Right lobe of liver (tissue), 6 donors: ENCODE measurements around the gene SYT1. TPM values are rescaled to one million over a fixed set of nuclear protein-coding genes. Genes with fewer than 3 reads are reported as not detected.

ENCODE experiments used
- ATAC-seq, 4 donors: fragments of 200-7000 bp; cut with Tn5 transposase; one replicate each; pipeline ENCODE4 v1.9.1; 2020; ENCODE audit warnings: mild to moderate bottlenecking in 4 of 4, moderate library complexity in 4 of 4
- DNase-seq, 3 donors: peaks; one replicate each; pipeline ENCODE4 v3.0.0-alpha.2; 2020
- H3K27ac ChIP-seq, 3 donors: fragments of 200-600 bp; one replicate each; pipeline ENCODE4 v1.8.0; 2022
- H3K27me3 ChIP-seq, 2 donors: fragments of 200-600 bp; one replicate each; pipeline ENCODE4 v1.8.0; 2022
- H3K36me3 ChIP-seq, 4 donors: fragments of 200-600 bp; sonication (generic) in 1 of 4; one replicate each; pipeline versions ENCODE4 v1.5.1 to v1.8.0; 2017 to 2022; ENCODE audit warnings: control low read depth in 1 of 4
- H3K4me1 ChIP-seq, 4 donors: fragments of 200-600 bp; sonication (generic) in 1 of 4; one replicate each; pipeline versions ENCODE4 v1.5.1 to v1.8.0; 2017 to 2022; ENCODE audit warnings: control low read depth in 1 of 4
- H3K4me3 ChIP-seq, 3 donors: fragments of 200-600 bp; one replicate each; pipeline ENCODE4 v1.8.0; 2022
- H3K9me3 ChIP-seq, 4 donors: fragments of 200-600 bp; sonication (generic) in 1 of 4; one replicate each; pipeline versions ENCODE4 v1.5.1 to v1.8.0; 2017 to 2022; ENCODE audit warnings: control low read depth in 1 of 4
- POLR2A ChIP-seq: fragments of 450-650 bp; IDR thresholded peaks from one replicate; pipeline ENCODE4 v1.6.1; 2017; ENCODE audit warnings: antibody characterized with exemption, mild to moderate bottlenecking
- WGBS: methylation state at CpG from one replicate; pipeline ENCODE4 v1.1.6; 2018; ENCODE audit warnings: low coverage, low lambda C conversion rate; ENCODE audit not compliant: insufficient coverage; ENCODE audit errors: missing lambda C conversion rate; 5-methylcytosine and 5-hydroxymethylcytosine counted together
- intact Hi-C, 2 donors: fragments of 100-400 bp; cut with DNase I; formaldehyde crosslinking; loops; one replicate each; pipeline versions ENCODE4 v1.11.2 to v1.14.1; 2022
- total RNA-seq, 6 experiments: library from RNA; depleted of rRNA in 2 of 6; stranded (reverse); fragments of >200 nt in 2 of 6; fragmentation: NEBNext Ultra II Directional in 3 of 6; extraction: Animal tissue kit (Norgen Biotek cat#: 25700) in 3 of 6; gene quantifications; one replicate each; pipeline versions ENCODE4 v1.1.0 to v1.2.4, GENCODE V29; 2016 to 2023
- TF ChIP-seq, protein P1 (sequence below), 4 donors: fragments of 200-600 bp in 3 of 4; fragments of 450-650 bp in 1 of 4; IDR thresholded peaks; one replicate each; pipeline versions ENCODE4 v1.5.1 to v1.8.0; 2016 to 2022; ENCODE audit warnings: antibody characterized with exemption in 4 of 4, mild to moderate bottlenecking in 2 of 4
- donor health status: DM: no; HTN: yes; CAD: no.
- donor health status: DM: no; HTN: no; CAD: no.
- donor health status: DM: no; HTN: no; CAD: no.
- donor health status: DM: no; HTN: yes; CAD: no.
- donor health status: DM: no; HTN: yes; CAD: no.

SYT1 gene
- total RNA-seq, 6 experiments from 2014 or later: 0.35 to 1.9 (median 0.81) TPM

DNA sequence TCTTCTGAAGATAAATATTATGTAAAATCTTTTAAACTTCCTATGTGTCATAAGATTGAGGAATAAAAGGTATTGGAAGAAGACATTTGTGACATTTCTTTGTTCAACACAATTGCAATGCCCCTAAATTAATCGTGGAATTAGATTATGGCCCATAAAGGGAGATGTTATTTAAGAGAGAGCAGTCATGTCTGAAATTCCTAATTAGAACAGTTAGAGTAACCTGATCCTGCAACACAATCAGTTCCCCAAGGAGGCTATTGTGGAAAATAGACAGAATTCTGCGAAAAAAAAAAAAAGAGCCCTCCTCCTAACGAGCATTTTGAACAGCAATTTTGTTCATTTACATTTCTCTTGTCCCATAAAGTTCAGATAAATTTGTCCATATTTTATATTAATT lies 486.7 kb downstream of the SYT1 start:
- Histone ChIP-seq H3K27me3 (no peaks in the 10 kb centered on the region), H3K4me1 (no peaks in the 10 kb centered on the region), H3K9me3 (no peaks in the 10 kb centered on the region), H3K36me3 (no peaks in the 10 kb centered on the region), H3K4me3 (no peak overlapping the region), H3K27ac (no peak overlapping the region)
- intact Hi-C loops: no loop called here
- no peak for ATAC-seq
- DNase-seq: no peak
- 37% methylated on average over 3 of the region's 3 CpGs for WGBS
- TF ChIP-seq POLR2A: no peak
- TF ChIP-seq, protein P1, sequence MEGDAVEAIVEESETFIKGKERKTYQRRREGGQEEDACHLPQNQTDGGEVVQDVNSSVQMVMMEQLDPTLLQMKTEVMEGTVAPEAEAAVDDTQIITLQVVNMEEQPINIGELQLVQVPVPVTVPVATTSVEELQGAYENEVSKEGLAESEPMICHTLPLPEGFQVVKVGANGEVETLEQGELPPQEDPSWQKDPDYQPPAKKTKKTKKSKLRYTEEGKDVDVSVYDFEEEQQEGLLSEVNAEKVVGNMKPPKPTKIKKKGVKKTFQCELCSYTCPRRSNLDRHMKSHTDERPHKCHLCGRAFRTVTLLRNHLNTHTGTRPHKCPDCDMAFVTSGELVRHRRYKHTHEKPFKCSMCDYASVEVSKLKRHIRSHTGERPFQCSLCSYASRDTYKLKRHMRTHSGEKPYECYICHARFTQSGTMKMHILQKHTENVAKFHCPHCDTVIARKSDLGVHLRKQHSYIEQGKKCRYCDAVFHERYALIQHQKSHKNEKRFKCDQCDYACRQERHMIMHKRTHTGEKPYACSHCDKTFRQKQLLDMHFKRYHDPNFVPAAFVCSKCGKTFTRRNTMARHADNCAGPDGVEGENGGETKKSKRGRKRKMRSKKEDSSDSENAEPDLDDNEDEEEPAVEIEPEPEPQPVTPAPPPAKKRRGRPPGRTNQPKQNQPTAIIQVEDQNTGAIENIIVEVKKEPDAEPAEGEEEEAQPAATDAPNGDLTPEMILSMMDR (IDR thresholded peaks at IDR 0.05): no peak

- Histone ChIP-seq H3K36me3 (no peaks in the 10 kb centered on the region), H3K27ac (no peak overlapping the region), H3K27me3 (no peaks in the 10 kb centered on the region), H3K4me3 (no peak overlapping the region), H3K9me3 (no peaks in the 10 kb centered on the region), H3K4me1 (no peaks in the 10 kb centered on the region)
- no peak for ATAC-seq
- 7% methylated on average over 1 of the region's 1 CpG for WGBS
- intact Hi-C loops: no loop called here
- TF ChIP-seq POLR2A: no peak
- TF ChIP-seq, protein P1 (IDR thresholded peaks at IDR 0.05): no peak
- no peak for DNase-seq
Observed at GRCh38 chr12:79356216-79356615, 491.6 kb downstream of the SYT1 start.

- H3K9me3 ChIP-seq: no peaks in the 10 kb centered on the region
- DNase-seq (no peak), ATAC-seq (no peak)
- no peak overlapping the region for H3K4me3 ChIP-seq
- intact Hi-C loops: no loop called here
- TF ChIP-seq, protein P1 (IDR thresholded peaks at IDR 0.05): no peak
- no peak for TF ChIP-seq POLR2A
- H3K36me3 ChIP-seq: no peaks in the 10 kb centered on the region
- no peak overlapping the region for H3K27ac ChIP-seq
- no peaks in the 10 kb centered on the region for H3K27me3 ChIP-seq
- no peaks in the 10 kb centered on the region for H3K4me1 ChIP-seq
Observed at GRCh38 chr12:79357048-79357447, 492.5 kb downstream of the SYT1 start.

DNA sequence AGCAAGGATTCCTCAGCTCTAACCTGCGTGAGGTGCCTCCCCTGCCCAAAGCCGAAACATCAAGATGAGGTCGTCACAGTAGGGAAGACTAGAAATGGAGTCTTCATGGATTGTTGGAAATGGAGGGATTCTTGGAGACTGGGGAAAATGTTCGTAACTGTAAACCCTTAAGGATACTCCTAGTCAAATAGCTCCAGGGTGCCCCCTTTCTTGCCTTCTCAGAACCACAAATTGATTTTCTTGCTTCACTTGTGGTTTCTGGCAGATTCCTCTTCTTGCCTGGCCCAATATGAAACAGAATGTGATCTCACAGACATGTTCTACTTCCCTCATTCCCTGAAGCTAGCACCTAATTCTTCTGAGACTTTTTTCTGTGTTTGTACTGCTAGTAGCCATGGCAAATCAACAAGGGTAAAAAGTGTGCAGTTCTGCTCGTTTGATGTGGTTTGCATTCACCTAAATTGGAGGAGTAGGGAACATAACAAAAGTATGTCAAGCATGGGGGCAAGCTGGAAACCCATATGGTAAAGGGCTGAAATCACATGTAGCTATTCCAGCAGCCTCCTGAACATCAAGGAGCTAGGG lies 494.2 kb downstream of the SYT1 start:
- no peak for DNase-seq
- Histone ChIP-seq H3K27me3 (no peaks in the 10 kb centered on the region), H3K27ac (no peak overlapping the region), H3K9me3 (no peaks in the 10 kb centered on the region), H3K36me3 (no peaks in the 10 kb centered on the region), H3K4me3 (no peak overlapping the region), H3K4me1 (no peaks in the 10 kb centered on the region)
- intact Hi-C loops: no loop called here
- no peak for ATAC-seq
- WGBS: 62% methylated on average over 4 of the region's 5 CpGs
- no peak for TF ChIP-seq POLR2A
- TF ChIP-seq, protein P1 (IDR thresholded peaks at IDR 0.05): no peak

- ATAC-seq: no peak
- WGBS: 13% methylated on average over 1 of the region's 1 CpG
- TF ChIP-seq POLR2A: no peak
- intact Hi-C loops: no loop called here
- Histone ChIP-seq H3K27ac (no peak overlapping the region), H3K4me3 (no peak overlapping the region), H3K9me3 (no peaks in the 10 kb centered on the region), H3K36me3 (no peaks in the 10 kb centered on the region), H3K4me1 (no peaks in the 10 kb centered on the region), H3K27me3 (no peaks in the 10 kb centered on the region)
- DNase-seq: no peak
Observed at GRCh38 chr12:79360286-79360685, 495.7 kb downstream of the SYT1 start.
